ENCODE data around the gene TTLL8. TPM values are rescaled to one million over a fixed set of nuclear protein-coding genes. Genes with fewer than 3 reads are reported as not detected.

The TTLL8 gene
- total RNA-seq, 1 donor from 2014 or later, result not detected

- Mint-ChIP-seq H3K4me1 (no peaks in the 10 kb centered on the region), H3K4me3 (no peak overlapping the region), H3K9me3 (no peaks in the 10 kb centered on the region), H3K27me3 (peaks cover 15% of the 10 kb centered on the region), H3K36me3 (ENCODE audit: low read depth) (no peaks in the 10 kb centered on the region), H3K27ac (no peak overlapping the region)
- intact Hi-C loops (cut with micrococcal nuclease), result no loop called here
- DNase-seq, result no peak
These were observed 3.8 kb upstream of the TTLL8 start for GRCh38 chr22:50061824-50062355.

GRCh38 chr22:50061141-50061823, 3.2 kb upstream of the TTLL8 start:
- Mint-ChIP-seq H3K27ac (no peak overlapping the region), H3K4me1 (no peaks in the 10 kb centered on the region), H3K4me3 (no peak overlapping the region), H3K27me3 (peaks cover 18% of the 10 kb centered on the region), H3K9me3 (no peaks in the 10 kb centered on the region), H3K36me3 (ENCODE audit: low read depth) (no peaks in the 10 kb centered on the region)
- DNase-seq, result no peak
- intact Hi-C loops (cut with micrococcal nuclease), result no loop called here

GRCh38 chr22:50060441-50061140, 2.5 kb upstream of the TTLL8 start:
- DNase-seq, result no peak
- Mint-ChIP-seq H3K36me3 (ENCODE audit: low read depth) (no peaks in the 10 kb centered on the region), H3K27me3 (peaks cover 22% of the 10 kb centered on the region), H3K9me3 (no peaks in the 10 kb centered on the region), H3K4me3 (no peak overlapping the region), H3K4me1 (no peaks in the 10 kb centered on the region), H3K27ac (no peak overlapping the region)
- intact Hi-C loops (cut with micrococcal nuclease), result no loop called here

- Mint-ChIP-seq H3K36me3 (ENCODE audit: low read depth) (no peaks in the 10 kb centered on the region), H3K4me1 (no peaks in the 10 kb centered on the region), H3K27me3 (peaks cover 22% of the 10 kb centered on the region), H3K27ac (no peak overlapping the region), H3K9me3 (no peaks in the 10 kb centered on the region), H3K4me3 (no peak overlapping the region)
- intact Hi-C loops (cut with micrococcal nuclease), result no loop called here
- no peak for DNase-seq
These were observed 1.8 kb upstream of the TTLL8 start for GRCh38 chr22:50059881-50060262.

GRCh38 chr22:50058906-50059880, 1.1 kb upstream of the TTLL8 start:
- Mint-ChIP-seq H3K27me3 (peaks cover 22% of the 10 kb centered on the region), H3K36me3 (ENCODE audit: low read depth) (no peaks in the 10 kb centered on the region), H3K4me3 (no peak overlapping the region)

GRCh38 chr22:50057278-50058060, 629 bp downstream of the TTLL8 start:
- Mint-ChIP-seq H3K36me3 (ENCODE audit: low read depth) (no peaks in the 10 kb centered on the region), H3K4me1 (no peaks in the 10 kb centered on the region), H3K27me3 (peaks cover 22% of the 10 kb centered on the region), H3K4me3 (no peak overlapping the region), H3K9me3 (no peaks in the 10 kb centered on the region), H3K27ac (no peak overlapping the region)
- intact Hi-C loops (cut with micrococcal nuclease), result no loop called here
- DNase-seq, result no peak

More at GRCh38 chr22:50058906-50059880, 1.1 kb upstream of the TTLL8 start:
- no peaks in the 10 kb centered on the region for H3K4me1 Mint-ChIP-seq
- H3K27ac Mint-ChIP-seq, result no peak overlapping the region
- H3K9me3 Mint-ChIP-seq, result no peaks in the 10 kb centered on the region
- DNase-seq, result no peak
- intact Hi-C loops (cut with micrococcal nuclease), result no loop called here

GRCh38 chr22:50056214-50056972, 1.7 kb downstream of the TTLL8 start:
- no peak for DNase-seq
- intact Hi-C loops (cut with micrococcal nuclease), result no loop called here
- Mint-ChIP-seq H3K4me3 (no peak overlapping the region), H3K4me1 (no peaks in the 10 kb centered on the region), H3K27me3 (peaks cover 22% of the 10 kb centered on the region), H3K36me3 (ENCODE audit: low read depth) (no peaks in the 10 kb centered on the region), H3K9me3 (no peaks in the 10 kb centered on the region), H3K27ac (no peak overlapping the region)

GRCh38 chr22:50053861-50054260, 4.2 kb downstream of the TTLL8 start:
- Mint-ChIP-seq H3K27me3 (peaks cover 12% of the 10 kb centered on the region), H3K4me1 (no peaks in the 10 kb centered on the region), H3K36me3 (ENCODE audit: low read depth) (no peaks in the 10 kb centered on the region), H3K27ac (no peak overlapping the region), H3K4me3 (no peak overlapping the region), H3K9me3 (no peaks in the 10 kb centered on the region)
- intact Hi-C loops (cut with micrococcal nuclease), result no loop called here
- DNase-seq, result no peak

GRCh38 chr22:50051930-50052329, 6.2 kb downstream of the TTLL8 start:
- no peaks in the 10 kb centered on the region for H3K9me3 Mint-ChIP-seq
- no peak for DNase-seq
- no peaks in the 10 kb centered on the region for H3K36me3 Mint-ChIP-seq (ENCODE audit: low read depth)
- no peaks in the 10 kb centered on the region for H3K4me1 Mint-ChIP-seq
- peaks cover 7% of the 10 kb centered on the region for H3K27me3 Mint-ChIP-seq
- no peak overlapping the region for H3K4me3 Mint-ChIP-seq
- no peak overlapping the region for H3K27ac Mint-ChIP-seq
- intact Hi-C loops (cut with micrococcal nuclease), result no loop called here

- H3K4me3 Mint-ChIP-seq, result no peak overlapping the region
- peaks cover 4% of the 10 kb centered on the region for H3K27me3 Mint-ChIP-seq
- peaks cover 1% of the 10 kb centered on the region for H3K4me1 Mint-ChIP-seq
- intact Hi-C loops (cut with micrococcal nuclease), result no loop called here
- DNase-seq, result no peak
- H3K27ac Mint-ChIP-seq, result no peak overlapping the region
- no peaks in the 10 kb centered on the region for H3K9me3 Mint-ChIP-seq
- no peaks in the 10 kb centered on the region for H3K36me3 Mint-ChIP-seq (ENCODE audit: low read depth)
These were observed 8.6 kb downstream of the TTLL8 start for GRCh38 chr22:50049299-50050195.

GRCh38 chr22:50048836-50049235, 9.3 kb downstream of the TTLL8 start:
- DNase-seq, result no peak
- H3K36me3 Mint-ChIP-seq (ENCODE audit: low read depth), result no peaks in the 10 kb centered on the region
- no peak overlapping the region for H3K27ac Mint-ChIP-seq
- no peaks in the 10 kb centered on the region for H3K9me3 Mint-ChIP-seq
- peaks cover 1% of the 10 kb centered on the region for H3K4me1 Mint-ChIP-seq
- H3K4me3 Mint-ChIP-seq, result no peak overlapping the region
- intact Hi-C loops (cut with micrococcal nuclease), result no loop called here
- peaks cover 8% of the 10 kb centered on the region for H3K27me3 Mint-ChIP-seq

Measured in activated CD4-positive, alpha-beta T cell treated with anti-CD3 and anti-CD28 coated beads, Interleukin-2, amount 10 ng/mL, durations not matched to agents 24 days and 14 days (primary cell).